ENCODE data around the gene WDR72.

WDR72 gene

DNA sequence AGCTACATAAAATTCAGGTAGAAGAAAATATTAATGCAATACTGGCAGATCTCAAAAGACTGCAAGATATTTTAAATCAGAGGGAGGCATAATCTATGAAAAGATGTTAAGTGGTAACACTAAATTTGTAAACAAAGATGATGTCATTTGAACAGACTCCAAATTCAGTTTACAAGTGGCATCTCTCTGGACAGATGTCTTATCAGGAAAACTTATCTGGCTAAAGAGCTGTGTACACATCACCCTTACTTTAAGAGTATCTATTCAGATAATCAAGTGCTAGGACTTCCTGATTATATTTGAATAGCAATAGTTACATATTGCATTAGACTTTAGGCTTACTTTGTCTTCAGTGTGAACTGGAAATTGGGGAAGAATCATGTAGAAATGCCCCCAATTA is 231.5 kb downstream of the WDR72 start:
- no peak for DNase-seq

GRCh38 chr15:53525894-53526293 is 233.6 kb downstream of the WDR72 start:
- no peak for DNase-seq

DNA sequence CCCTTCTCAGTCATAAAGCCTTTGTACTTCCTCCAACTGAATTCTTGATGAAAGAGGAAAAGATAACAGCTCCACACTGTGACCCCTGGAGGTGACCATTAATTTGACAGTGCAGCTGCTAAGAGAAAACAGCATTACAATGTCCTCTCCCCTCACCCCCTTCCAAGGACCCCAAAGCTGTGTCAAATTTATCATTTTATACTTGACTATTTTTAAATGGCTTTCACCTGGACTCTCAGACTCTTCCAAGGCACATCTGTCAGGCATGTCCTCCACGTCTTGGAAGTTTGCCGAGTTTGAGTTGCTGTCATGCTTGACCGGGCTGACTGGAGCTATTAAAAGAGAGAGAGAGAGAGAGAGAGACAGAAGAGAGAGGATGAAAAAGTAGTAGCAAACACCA is 236.5 kb downstream of the WDR72 start:
- DNase-seq: no peak

- DNase-seq: peak; percentile 52
Observed at GRCh38 chr15:53520996-53521395, 238.5 kb downstream of the WDR72 start.

- DNase-seq: no peak
Observed at GRCh38 chr15:53513431-53513830, 246.0 kb downstream of the WDR72 start.

DNA sequence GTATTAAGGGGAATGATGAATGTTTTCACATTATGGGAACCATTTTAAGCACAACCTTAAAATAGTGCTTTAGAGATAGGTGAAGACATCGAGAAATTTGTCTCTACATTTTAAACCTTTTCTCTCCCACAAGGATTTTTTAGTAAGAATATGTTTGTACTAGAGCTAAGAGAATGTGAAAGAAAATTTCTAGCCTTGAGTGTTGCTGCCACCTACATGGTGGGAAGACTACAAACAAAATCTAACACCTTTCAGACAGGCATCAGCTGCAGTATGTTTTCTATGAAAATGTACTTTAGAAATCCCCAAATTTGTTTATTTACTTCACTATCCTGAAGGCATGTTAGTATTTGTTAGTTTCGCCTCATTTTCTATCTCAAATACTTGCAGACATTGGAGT is 247.4 kb downstream of the WDR72 start:
- DNase-seq: no peak

DNA sequence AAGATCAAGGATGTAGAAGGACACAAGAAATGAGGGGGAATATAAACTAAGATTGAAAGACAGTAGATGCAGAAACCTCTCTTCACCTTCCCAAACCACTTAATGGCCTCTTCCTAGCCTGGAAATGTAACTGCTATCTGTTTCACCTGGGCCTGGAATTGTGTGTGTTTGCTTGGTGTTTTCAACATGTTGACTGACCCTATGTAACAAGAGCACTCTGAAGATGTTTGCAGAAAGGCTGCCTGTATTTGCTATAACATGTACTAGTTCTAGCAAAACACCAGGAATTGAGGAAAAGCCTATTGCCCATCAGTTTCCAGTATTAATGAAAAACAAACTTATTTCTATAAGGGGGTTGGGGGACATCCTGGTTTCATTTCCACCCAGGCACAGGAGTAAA is 248.3 kb downstream of the WDR72 start:
- no peak for DNase-seq

DNA sequence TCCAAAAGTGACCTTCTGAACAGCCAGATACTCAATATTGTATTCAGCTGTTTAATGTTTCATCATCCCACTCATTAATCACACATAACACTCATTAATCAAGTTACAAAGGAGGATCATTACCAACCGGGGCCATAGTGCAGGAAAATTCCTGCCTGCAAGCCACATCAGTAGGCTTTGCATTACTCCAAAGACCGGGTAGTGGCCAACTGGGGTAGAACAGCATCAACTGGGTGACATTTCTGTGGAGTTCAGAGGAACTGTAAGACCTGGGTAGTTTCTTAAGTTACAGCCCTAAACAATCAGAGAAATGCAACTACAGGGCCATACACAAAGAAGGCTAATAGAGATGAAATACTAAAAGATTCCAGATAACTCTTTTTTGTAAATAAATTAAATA is 253.1 kb downstream of the WDR72 start:
- no peak for DNase-seq

DNA sequence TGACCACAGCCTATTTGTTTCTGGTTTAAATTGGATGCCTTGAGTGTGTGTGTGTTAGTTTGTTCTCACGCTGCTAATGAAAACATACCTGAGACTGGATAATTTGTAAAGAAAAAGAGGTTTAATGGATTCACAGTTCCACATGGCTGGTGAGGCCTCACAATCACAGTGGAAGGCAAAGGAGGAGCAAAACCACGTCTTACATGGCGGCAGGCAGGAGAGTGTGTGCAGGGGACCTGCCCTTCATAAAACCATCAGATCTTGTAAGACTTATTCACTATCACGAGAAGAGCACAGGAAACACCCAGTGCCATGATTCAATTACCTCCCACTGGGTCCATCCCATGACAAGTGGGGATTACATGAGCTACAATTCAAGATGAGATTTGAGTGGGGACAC is 260.5 kb downstream of the WDR72 start:
- DNase-seq: no peak

DNA sequence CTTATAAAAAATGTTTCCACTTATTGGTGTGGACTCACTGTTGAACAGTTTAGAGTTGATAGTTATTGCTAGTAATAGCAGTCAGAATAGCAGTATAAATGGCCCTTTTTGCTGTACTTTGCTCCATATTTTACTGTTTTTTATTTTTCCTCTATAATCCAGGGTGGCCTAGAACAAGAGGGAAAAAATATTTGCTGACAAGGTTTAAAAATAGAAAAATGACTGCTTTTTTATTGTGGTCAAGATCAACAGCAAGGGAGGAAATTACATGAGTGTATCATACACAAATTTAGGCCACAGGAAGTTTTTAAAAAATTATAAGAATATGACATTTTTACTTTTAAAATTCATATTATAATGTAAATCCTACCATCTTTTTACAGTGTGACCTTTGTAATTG is 269.1 kb downstream of the WDR72 start:
- no peak for DNase-seq

DNA sequence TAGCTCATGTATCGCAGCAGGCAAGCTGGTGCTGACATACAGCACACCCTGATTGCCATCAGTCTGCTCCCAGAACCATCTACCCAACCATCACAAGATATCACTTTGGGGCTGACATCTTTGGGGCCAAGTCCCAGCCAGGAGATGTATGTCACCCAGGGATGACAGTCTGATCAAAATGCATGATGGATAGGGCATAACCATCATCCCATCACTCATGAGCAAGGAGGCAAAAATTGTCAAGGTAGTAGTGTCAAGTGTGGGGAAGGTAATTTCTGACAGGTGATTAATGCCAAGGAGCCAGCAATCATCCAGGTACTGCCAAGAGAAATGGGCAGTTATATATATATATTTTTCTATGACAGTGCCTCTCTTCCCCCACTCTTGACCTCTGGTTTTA is 277.4 kb downstream of the WDR72 start:
- no peak for DNase-seq

DNA sequence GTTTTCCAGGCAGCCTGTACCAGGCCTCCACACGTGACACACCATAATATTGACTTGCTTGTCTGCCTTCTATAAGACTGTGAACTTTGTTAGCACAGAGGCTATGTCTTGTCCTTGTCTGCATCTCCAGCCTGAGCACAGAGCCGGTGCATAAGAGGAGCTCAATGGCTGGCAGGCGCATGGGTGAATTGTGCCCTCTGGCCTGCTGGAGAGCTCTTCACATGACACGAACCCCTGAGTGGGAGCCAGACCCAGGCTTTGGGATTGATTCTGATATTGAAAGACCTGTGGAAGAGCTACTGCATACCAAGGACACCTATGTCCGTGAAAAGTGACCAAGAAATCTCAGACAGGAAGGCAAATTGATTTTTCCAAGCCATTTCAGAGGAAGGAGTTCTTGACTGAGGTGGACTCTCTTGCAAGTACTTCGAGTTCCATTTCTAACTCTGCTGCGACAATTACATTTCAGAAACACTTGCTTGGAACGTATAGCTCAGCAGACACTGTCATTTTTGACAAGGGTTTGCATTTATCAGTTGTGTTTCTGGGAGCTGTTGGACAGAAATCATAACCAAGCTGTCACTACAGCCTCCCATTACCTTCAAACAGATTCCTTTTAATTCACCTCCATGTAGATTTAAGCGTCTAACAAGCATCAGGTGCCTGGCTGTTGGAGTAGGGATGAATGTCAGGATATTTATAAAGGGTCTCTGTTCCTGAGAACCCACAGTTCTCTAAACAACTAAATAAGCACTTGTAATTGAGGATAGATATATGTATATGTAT is 281.3 kb downstream of the WDR72 start:
- no peak for DNase-seq

- no peak for DNase-seq
Observed at GRCh38 chr15:53473886-53474285, 285.6 kb downstream of the WDR72 start.

DNA sequence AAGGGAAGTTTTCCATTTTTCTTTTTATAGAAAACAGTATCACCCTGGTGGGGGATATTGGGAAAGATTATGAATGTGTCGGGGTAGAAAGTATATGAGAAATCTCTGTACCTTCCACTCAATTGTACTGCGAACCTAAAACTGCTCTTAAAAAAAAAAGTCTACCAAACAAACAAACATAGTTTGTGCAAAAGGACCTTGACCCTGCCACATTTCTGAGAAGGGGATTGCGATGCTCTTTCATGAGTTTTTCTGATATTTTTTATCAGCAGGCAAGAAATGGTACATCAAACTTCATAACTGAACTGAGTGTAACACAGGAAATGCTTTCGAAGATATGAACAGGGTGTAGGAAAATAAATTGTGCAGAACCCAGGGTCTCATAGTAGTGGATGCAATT is 286.0 kb downstream of the WDR72 start:
- DNase-seq: no peak

DNA sequence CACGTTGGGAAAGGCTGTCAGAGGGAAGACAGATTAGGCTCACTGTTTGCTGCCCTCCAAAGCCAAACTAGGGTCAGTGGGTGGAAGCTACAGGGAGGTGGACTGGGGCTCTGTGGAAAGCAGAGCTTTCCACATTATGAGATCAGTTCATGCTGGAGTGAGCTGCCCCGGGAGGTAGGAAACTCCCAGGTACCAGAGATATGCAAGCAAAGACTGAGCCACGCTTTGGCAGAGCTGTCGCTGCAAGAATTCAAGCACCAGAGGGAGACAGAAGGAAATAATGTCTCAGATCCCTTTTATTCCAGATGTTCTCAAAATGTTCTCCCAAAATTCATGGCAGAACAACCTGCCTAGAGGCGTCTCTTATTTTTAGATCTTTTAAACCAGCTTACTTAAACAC is 286.6 kb downstream of the WDR72 start:
- no peak for DNase-seq

DNA sequence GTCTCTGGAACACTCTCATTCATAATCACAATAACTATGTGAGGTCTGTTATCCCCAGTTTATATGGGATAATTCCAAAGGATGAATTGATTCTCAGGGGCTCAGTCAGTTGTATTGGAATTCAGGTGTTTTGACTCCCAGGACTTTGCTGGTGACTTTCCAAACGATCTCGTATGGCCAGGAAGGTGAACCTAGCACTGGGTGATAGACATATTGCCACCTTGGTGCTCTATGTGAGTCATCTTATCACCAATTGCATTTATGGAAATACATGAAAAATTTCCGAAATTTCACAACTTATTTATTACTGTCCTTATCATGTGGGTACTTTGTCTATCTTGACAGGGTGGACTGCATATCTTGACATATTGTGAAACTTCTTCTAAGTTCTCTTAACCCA is 287.3 kb downstream of the WDR72 start:
- no peak for DNase-seq

GRCh38 chr15:53470743-53471142 is 288.7 kb downstream of the WDR72 start:
- no peak for DNase-seq

GRCh38 chr15:53469422-53469821 is 290.0 kb downstream of the WDR72 start:
- no peak for DNase-seq
